PC-9 (cell line): ENCODE results near the gene SMPD3.

Source experiments
- CTCF ChIP-seq: fragments of 200-600 bp; sonication (generic); conservative IDR thresholded peaks from 2 replicates; pipeline ENCODE4 v1.6.1; 2017; ENCODE audit warnings: mixed run types, antibody characterized with exemption, mild to moderate bottlenecking, moderate library complexity
- EZH2 ChIP-seq: fragments of 200-600 bp; sonication (generic); IDR thresholded peaks from 2 replicates; pipeline ENCODE4 v1.8.0; 2017; ENCODE audit warnings: antibody characterized with exemption, low read depth

DNA sequence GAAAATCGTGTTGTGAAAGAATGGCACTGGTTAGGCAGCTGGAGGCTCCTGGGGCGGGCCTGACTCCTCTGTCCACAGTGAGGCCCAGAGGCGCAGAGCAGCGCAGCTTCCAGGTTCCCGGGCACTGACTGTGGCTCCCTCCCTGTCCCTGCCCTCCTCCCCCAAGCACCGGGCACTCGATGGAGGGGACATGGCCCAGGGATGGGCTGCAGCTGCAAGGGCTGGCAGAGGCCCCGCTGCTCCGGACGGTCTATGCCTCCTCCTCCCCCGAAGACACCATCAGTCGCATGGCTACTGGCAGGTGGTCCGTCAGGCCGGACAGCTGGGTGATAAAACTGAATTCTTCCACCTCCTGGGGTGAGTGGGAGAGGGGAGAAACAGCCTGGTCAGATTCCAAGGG, 87.4 kb downstream of the SMPD3 start:
- TF ChIP-seq CTCF (no peak), EZH2 (no peak)
